Loucy (cell line): Measurements from ENCODE around the gene FNDC1.

Source experiments
- H2AFZ ChIP-seq: fragments of 200-600 bp; sonication (generic); 2 replicates; pipeline ENCODE4 v1.6.0; 2016; ENCODE audit warnings: antibody characterized with exemption, mild to moderate bottlenecking, low read length, moderate library complexity
- H3F3A ChIP-seq: fragments of 200-600 bp; 2 replicates; pipeline ENCODE4 v1.6.0; 2016; ENCODE audit warnings: antibody characterized with exemption, low read depth, mild to moderate bottlenecking
- H3K27me3 ChIP-seq: fragments of 200-600 bp; sonication (generic); 2 replicates; pipeline ENCODE4 v1.6.1; 2014; ENCODE audit warnings: low read length, mild to moderate bottlenecking; ENCODE audit not compliant: insufficient read depth, poor library complexity, severe bottlenecking
- H3K36me3 ChIP-seq: fragments of 200-600 bp; sonication (generic); 2 replicates; pipeline ENCODE4 v1.6.1; 2016; ENCODE audit warnings: low read length; ENCODE audit not compliant: insufficient read depth
- H3K4me1 ChIP-seq: fragments of 200-600 bp; sonication (generic); 2 replicates; pipeline ENCODE4 v1.5.1; 2014; ENCODE audit warnings: low read length, mild to moderate bottlenecking; ENCODE audit not compliant: insufficient read depth, poor library complexity, severe bottlenecking
- H3K4me2 ChIP-seq: fragments of 200-600 bp; sonication (generic); 2 replicates; pipeline ENCODE4 v1.6.0; 2014; ENCODE audit warnings: antibody characterized with exemption, low read length, low read depth, mild to moderate bottlenecking; ENCODE audit not compliant: poor library complexity, severe bottlenecking
- H3K4me3 ChIP-seq: fragments of 200-600 bp; sonication (generic); 2 replicates; pipeline ENCODE4 v1.5.1; 2014; ENCODE audit warnings: low read length, mild to moderate bottlenecking, mixed read lengths; ENCODE audit not compliant: poor library complexity, severe bottlenecking
- H3K79me2 ChIP-seq: fragments of 200-600 bp; sonication (generic); 2 replicates; pipeline ENCODE4 v1.6.1; 2014; ENCODE audit warnings: low read length; ENCODE audit not compliant: insufficient read depth
- H3K9ac ChIP-seq: fragments of 200-600 bp; sonication (generic); 2 replicates; pipeline ENCODE4 v1.6.0; 2014; ENCODE audit warnings: mild to moderate bottlenecking, low read depth, low read length, moderate library complexity; ENCODE audit not compliant: poor library complexity, severe bottlenecking
- H3K9me2 ChIP-seq: fragments of 200-600 bp; sonication (generic); replicated peaks from 2 replicates; pipeline ENCODE4 v1.6.1; 2016; ENCODE audit warnings: low read depth, low read length, mixed read lengths
- H3K9me3 ChIP-seq: fragments of 200-600 bp; sonication (generic); 2 replicates; pipeline ENCODE4 v1.6.1; 2014; ENCODE audit warnings: mild to moderate bottlenecking, antibody characterized with exemption, low read length, low read depth; ENCODE audit not compliant: insufficient read depth
- H4K20me1 ChIP-seq: fragments of 200-600 bp; sonication (generic); 2 replicates; pipeline ENCODE4 v1.6.0; 2014; ENCODE audit warnings: antibody characterized with exemption, low read length, mild to moderate bottlenecking; ENCODE audit not compliant: insufficient read depth, poor library complexity, severe bottlenecking
- CTCF ChIP-seq: fragments of 200-600 bp; sonication (generic); conservative IDR thresholded peaks from 2 replicates; pipeline ENCODE4 v1.5.1; 2014; ENCODE audit warnings: mild to moderate bottlenecking, antibody characterized with exemption, low read length
- EZH2phosphoT487 ChIP-seq: fragments of 200-600 bp; IDR thresholded peaks from 2 replicates; pipeline ENCODE4 v1.6.1; 2018; ENCODE audit warnings: antibody characterized with exemption, mild to moderate bottlenecking, moderate library complexity, borderline replicate concordance

FNDC1 gene

GRCh38 chr6:159309723-159310122, 140.5 kb downstream of the FNDC1 start:
- H3K4me3 ChIP-seq, result no peak overlapping the region
- no peaks in the 10 kb centered on the region for H3K4me1 ChIP-seq
- no peaks in the 10 kb centered on the region for H3K36me3 ChIP-seq
- no peaks in the 10 kb centered on the region for H3K9me3 ChIP-seq
- TF ChIP-seq EZH2phosphoT487, result no peak
- no peak for TF ChIP-seq CTCF
- H2AFZ ChIP-seq, result no peak overlapping the region
- H3K27me3 ChIP-seq, result no peaks in the 10 kb centered on the region
- no peak overlapping the region for H3K4me2 ChIP-seq
- no peaks in the 10 kb centered on the region for H4K20me1 ChIP-seq
- no peaks in the 10 kb centered on the region for H3F3A ChIP-seq
- no peak overlapping the region for H3K9ac ChIP-seq
- H3K79me2 ChIP-seq, result no peaks in the 10 kb centered on the region
- no peaks in the 10 kb centered on the region for H3K9me2 ChIP-seq

GRCh38 chr6:159311618-159312017, 142.4 kb downstream of the FNDC1 start:
- no peaks in the 10 kb centered on the region for H3K9me3 ChIP-seq
- no peak overlapping the region for H3K4me3 ChIP-seq
- no peaks in the 10 kb centered on the region for H3K27me3 ChIP-seq

GRCh38 chr6:159312206-159312605, 143.0 kb downstream of the FNDC1 start:
- Histone ChIP-seq H4K20me1 (no peaks in the 10 kb centered on the region), H3K27me3 (no peaks in the 10 kb centered on the region), H3K4me1 (no peaks in the 10 kb centered on the region), H2AFZ (no peak overlapping the region), H3K4me3 (no peak overlapping the region), H3K9ac (no peak overlapping the region), H3K4me2 (no peak overlapping the region), H3K36me3 (no peaks in the 10 kb centered on the region), H3F3A (no peaks in the 10 kb centered on the region), H3K9me3 (no peaks in the 10 kb centered on the region), H3K79me2 (no peaks in the 10 kb centered on the region), H3K9me2 (no peaks in the 10 kb centered on the region)
- TF ChIP-seq EZH2phosphoT487 (no peak), CTCF (no peak)

More at GRCh38 chr6:159311618-159312017, 142.4 kb downstream of the FNDC1 start:
- H3F3A ChIP-seq, result no peaks in the 10 kb centered on the region
- no peak for TF ChIP-seq CTCF
- no peak for TF ChIP-seq EZH2phosphoT487
- H3K9ac ChIP-seq, result no peak overlapping the region
- H3K4me2 ChIP-seq, result no peak overlapping the region
- H3K36me3 ChIP-seq, result no peaks in the 10 kb centered on the region
- no peaks in the 10 kb centered on the region for H3K4me1 ChIP-seq
- H3K9me2 ChIP-seq, result no peaks in the 10 kb centered on the region
- H3K79me2 ChIP-seq, result no peaks in the 10 kb centered on the region
- H4K20me1 ChIP-seq, result no peaks in the 10 kb centered on the region
- no peak overlapping the region for H2AFZ ChIP-seq
